PFSK-1 (cell line): ENCODE data around the gene MICB.

ENCODE experiments used
- POLR2AphosphoS5 ChIP-seq: IDR thresholded peaks from 2 replicates; pipeline ENCODE4 v1.6.1; 2012; ENCODE audit warnings: low read depth, mild to moderate bottlenecking, control low read depth, low read length, moderate library complexity
- TAF1 ChIP-seq: IDR thresholded peaks from 2 replicates; pipeline ENCODE4 v1.6.1; 2012; ENCODE audit warnings: low read length, control low read depth, borderline replicate concordance; ENCODE audit not compliant: insufficient read depth

DNA sequence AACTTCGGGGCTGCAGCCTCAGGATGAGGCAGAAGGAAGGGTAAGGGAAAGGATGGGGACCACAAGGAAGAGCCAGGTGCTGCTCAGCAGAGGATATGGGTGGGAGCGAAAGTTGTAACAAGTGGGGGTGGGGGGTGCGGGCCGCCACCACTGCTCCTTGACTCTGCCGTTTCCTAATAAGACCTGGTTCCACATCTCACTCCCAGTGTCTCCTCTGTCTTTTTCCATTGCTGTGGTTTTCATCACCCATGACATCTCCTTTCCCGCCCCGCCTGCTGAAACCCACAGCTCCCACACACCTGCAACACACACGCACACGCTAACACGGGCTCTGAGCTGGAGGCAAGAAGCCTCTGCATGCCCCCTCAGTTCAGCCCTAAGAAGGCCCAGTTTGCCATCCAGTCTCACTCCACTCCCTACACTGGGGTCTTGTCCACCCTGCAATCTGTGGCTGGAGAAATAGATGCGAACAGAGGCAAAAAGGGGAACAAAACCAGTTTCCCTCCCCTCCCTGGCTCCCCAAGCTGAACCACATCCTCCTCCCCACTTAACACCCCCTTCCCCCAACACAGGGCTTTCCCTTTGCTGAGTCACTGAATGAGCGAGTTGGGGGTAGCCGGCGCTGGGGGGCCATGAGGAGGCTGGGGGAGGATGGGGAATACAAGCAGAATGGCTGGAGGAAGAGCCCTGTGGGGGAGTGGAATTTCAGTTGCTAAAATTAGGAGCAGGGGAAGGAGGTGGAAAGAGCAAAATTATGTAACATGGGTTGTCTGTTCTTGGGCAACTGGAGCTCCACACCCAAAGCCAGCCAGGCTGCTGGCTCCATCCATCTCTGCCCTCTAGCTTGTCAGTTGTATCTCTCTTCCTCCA lies 60.9 kb downstream of the MICB start:
- TF ChIP-seq POLR2AphosphoS5, result no peak
- TF ChIP-seq TAF1, result no peak
